HepG2 (cell line): Measurements from ENCODE around the gene ACP7. TPM values are rescaled to one million over a fixed set of nuclear protein-coding genes. Genes with fewer than 3 reads are reported as not detected.

Source experiments
- AKAP8 ChIP-seq: sonication (generic); formaldehyde crosslinking; IDR thresholded peaks from 2 replicates; pipeline ENCODE4 v1.5.1; 2020; ENCODE audit warnings: mild to moderate bottlenecking, missing genetic modification reagents
- ATF6 ChIP-seq: sonication (generic); formaldehyde crosslinking; conservative IDR thresholded peaks from 2 replicates; pipeline ENCODE4 v1.4.0; 2020; ENCODE audit warnings: missing genetic modification reagents
- BHLHE40 ChIP-seq: IDR thresholded peaks from 2 replicates; pipeline ENCODE4 v1.6.1; 2011; ENCODE audit warnings: low read length, improper control_type of control experiment
- DR1 ChIP-seq: sonication (generic); formaldehyde crosslinking; IDR thresholded peaks from 2 replicates; pipeline ENCODE4 v1.8.0; 2021; ENCODE audit warnings: mild to moderate bottlenecking, missing genetic modification reagents, inconsistent platforms
- EHMT2 ChIP-seq: fragments of 200-600 bp; sonication (generic); IDR thresholded peaks from 2 replicates; pipeline ENCODE4 v1.7.0; 2017; ENCODE audit warnings: antibody characterized with exemption, low read depth, low read length, borderline replicate concordance
- FOXO1 ChIP-seq: sonication (generic); formaldehyde crosslinking; IDR thresholded peaks from 2 replicates; pipeline ENCODE4 v1.4.0; 2020; ENCODE audit warnings: missing genetic modification reagents
- HCFC1 ChIP-seq: fragments of 150-350 bp; IDR thresholded peaks from 2 replicates; pipeline ENCODE4 v1.6.1; 2014; ENCODE audit warnings: low read depth, low read length
- HDAC1 ChIP-seq: sonication (generic); formaldehyde crosslinking; IDR thresholded peaks from 2 replicates; pipeline ENCODE4 v1.5.1; 2020; ENCODE audit warnings: mild to moderate bottlenecking, missing genetic modification reagents
- HNF1B ChIP-seq: sonication (generic); formaldehyde crosslinking; IDR thresholded peaks from 2 replicates; pipeline ENCODE4 v1.5.1; 2020; ENCODE audit warnings: mild to moderate bottlenecking, moderate library complexity, missing genetic modification reagents
- HNF4A ChIP-seq: sonication (generic); formaldehyde crosslinking; IDR thresholded peaks from 2 replicates; pipeline ENCODE4 v1.4.0; 2020; ENCODE audit warnings: missing genetic modification reagents
- IRF1 ChIP-seq: sonication (generic); formaldehyde crosslinking; IDR thresholded peaks from 2 replicates; pipeline ENCODE4 v1.4.0; 2020; ENCODE audit warnings: low read depth, mild to moderate bottlenecking, missing genetic modification reagents
- KAT8 ChIP-seq: IDR thresholded peaks from 2 replicates; pipeline ENCODE4 v1.6.1; 2016; ENCODE audit warnings: missing genetic modification reagents, missing compliant biosample characterization
- MAFG ChIP-seq: sonication (generic); formaldehyde crosslinking; IDR thresholded peaks from 2 replicates; pipeline ENCODE4 v1.5.1; 2020; ENCODE audit warnings: mild to moderate bottlenecking, missing genetic modification reagents
- NCOA1 ChIP-seq: sonication (generic); formaldehyde crosslinking; IDR thresholded peaks from 2 replicates; pipeline ENCODE4 v1.9.0; 2021; ENCODE audit warnings: missing genetic modification reagents
- NCOA2 ChIP-seq: sonication (generic); formaldehyde crosslinking; IDR thresholded peaks from 2 replicates; pipeline ENCODE4 v1.8.0; 2022; ENCODE audit warnings: inconsistent platforms
- PCBP2 ChIP-seq: fragments of 200-400 bp; formaldehyde crosslinking; optimal IDR thresholded peaks from 2 replicates; pipeline ENCODE3; 2018; ENCODE audit warnings: low read length, low read depth; ENCODE audit not compliant: poor library complexity, severe bottlenecking
- PHF5A ChIP-seq: IDR thresholded peaks from one replicate; pipeline ENCODE4 v1.6.1; 2018; ENCODE audit warnings: low read depth, missing genetic modification reagents; ENCODE audit not compliant: unreplicated experiment
- RBM39 ChIP-seq: fragments of 200-400 bp; formaldehyde crosslinking; IDR thresholded peaks from one replicate; pipeline ENCODE4 v1.6.1; 2018; ENCODE audit warnings: antibody characterized with exemption, mild to moderate bottlenecking, low read depth, low read length; ENCODE audit not compliant: poor library complexity, severe bottlenecking
- RFX1 ChIP-seq: fragments of 450-650 bp; IDR thresholded peaks from 2 replicates; pipeline ENCODE4 v1.6.1; 2017
- SALL2 ChIP-seq: sonication (generic); formaldehyde crosslinking; IDR thresholded peaks from 2 replicates; pipeline ENCODE4 v1.8.1; 2023; ENCODE audit warnings: mild to moderate bottlenecking, missing genetic modification reagents, inconsistent platforms
- SOX13 ChIP-seq, 3 experiments: fragments of 450-650 bp in 1 of 3; sonication (generic) in 1 of 3; formaldehyde crosslinking in 1 of 3; IDR thresholded peaks in 2 of 3; conservative IDR thresholded peaks in 1 of 3; 2 replicates each; pipeline versions ENCODE4 v1.5.0 to v1.6.1; 2016 to 2020; ENCODE audit warnings: antibody characterized with exemption in 1 of 3, mild to moderate bottlenecking in 1 of 3, missing compliant biosample characterization in 1 of 3, missing genetic modification reagents in 1 of 3, moderate library complexity in 1 of 3
- STAT5B ChIP-seq: sonication (generic); formaldehyde crosslinking; IDR thresholded peaks from 2 replicates; pipeline ENCODE4 v1.4.0; 2020; ENCODE audit warnings: missing genetic modification reagents
- ZNF329 ChIP-seq: sonication (generic); formaldehyde crosslinking; IDR thresholded peaks from 2 replicates; pipeline ENCODE4 v1.9.0; 2021; ENCODE audit warnings: low read depth, mild to moderate bottlenecking, missing genetic modification reagents
- ZNF567 ChIP-seq: sonication (generic); formaldehyde crosslinking; IDR thresholded peaks from 2 replicates; pipeline ENCODE4 v1.8.1; 2023; ENCODE audit warnings: mild to moderate bottlenecking, missing genetic modification reagents, borderline replicate concordance
- ZNF619 ChIP-seq: sonication (generic); formaldehyde crosslinking; IDR thresholded peaks from 2 replicates; pipeline ENCODE4 v1.4.0; 2020; ENCODE audit warnings: mild to moderate bottlenecking, missing genetic modification reagents
- ZNF775 ChIP-seq: sonication (generic); formaldehyde crosslinking; IDR thresholded peaks from 2 replicates; pipeline ENCODE4 v1.4.0; 2020; ENCODE audit warnings: missing genetic modification reagents, mild to moderate bottlenecking, moderate library complexity, borderline replicate concordance
- ZSCAN25 ChIP-seq: sonication (generic); formaldehyde crosslinking; IDR thresholded peaks from 2 replicates; pipeline ENCODE4 v1.8.0; 2022; ENCODE audit warnings: mild to moderate bottlenecking, missing genetic modification reagents
- polyA plus RNA-seq, 8 experiments: library from polyadenylated mRNA; depleted of rRNA in 3 of 8; stranded (reverse) in 7 of 8; unstranded in 1 of 8; fragments of >200 nt; fragmentation: Illumina TruSeq in 4 of 8; extraction: Trizol in 4 of 8; gene quantifications; 2 replicates each; pipeline versions ENCODE4 v1.2.1 to v1.2.3, GENCODE V29; 2011 to 2016; ENCODE audit warnings: low read depth in 4 of 8, missing spikeins in 1 of 8, mixed read lengths in 1 of 8; ENCODE audit not compliant: insufficient read depth in 1 of 8
- total RNA-seq, 5 experiments: library from RNA; depleted of rRNA; stranded (reverse); fragments of >200 nt; fragmentation: Illumina TruSeq; extraction: Trizol; gene quantifications; 2 replicates each; pipeline ENCODE4 v1.2.3, GENCODE V29; 2016; ENCODE audit warnings: low read depth in 1 of 5

The ACP7 gene
- total and polyA plus RNA-seq, 2 of the 13 experiments (the other 11 are each of a cell fraction or from before 2014, with no cell fraction given): not detected

- TF ChIP-seq EHMT2 (no peak), PHF5A (no peak), AKAP8 (no peak), NCOA2 (CRISPR knock-in tag) (0 out of 2 replicates have a peak, but pooled peaks have one; percentile 26), FOXO1 (no peak), HDAC1 (CRISPR knock-in tag) (peak; percentile 64; the same call in 1 of the 2 replicates), NCOA1 (no peak), KAT8 (CRISPR knock-in tag) (no peak), ZNF619 (no peak), SALL2 (CRISPR knock-in tag) (no peak), HNF4A (CRISPR knock-in tag) (peak; percentile 91), RBM39 (peak; percentile 70), HCFC1 (no peak), ZNF567 (CRISPR knock-in tag) (no peak), ATF6 (CRISPR knock-in tag) (no peak), ZNF775 (CRISPR knock-in tag) (no peak), MAFG (CRISPR knock-in tag) (no peak), ZSCAN25 (CRISPR knock-in tag) (no peak), PCBP2 (no peak), STAT5B (CRISPR knock-in tag) (no peak), SOX13 (IDR thresholded peaks at IDR 0.05) (no peak), SOX13 (CRISPR knock-in tag; conservative IDR thresholded peaks at IDR 0.05 in 1 of 2, IDR thresholded peaks at IDR 0.05 in 1 of 2) (0 out of 4 replicates have a peak, but pooled peaks of 1 of the 2 experiments have one; percentile 29), DR1 (CRISPR knock-in tag) (no peak), RFX1 (no peak), IRF1 (CRISPR knock-in tag) (no peak), HNF1B (CRISPR knock-in tag) (no peak), ZNF329 (CRISPR knock-in tag) (no peak), BHLHE40 (peak; percentile 69)
Observed at GRCh38 chr19:39053276-39054090, 30.7 kb upstream of the ACP7 start (continued).
